HG02588 (cell line): ENCODE data around the gene CARS1.

Source experiments
- ATAC-seq: cut with Tn5 transposase; IDR thresholded peaks from one replicate; pipeline ENCODE4 v1.9.1; 2021; ENCODE audit warnings: mild to moderate bottlenecking, moderate library complexity; ENCODE audit not compliant: unreplicated experiment

CARS1 gene

GRCh38 chr11:3041699-3042441 lies 15.4 kb downstream of the CARS1 start:
- no peak for ATAC-seq

GRCh38 chr11:3040881-3041280 lies 16.3 kb downstream of the CARS1 start:
- ATAC-seq = no peak

GRCh38 chr11:3037945-3038271 lies 19.3 kb downstream of the CARS1 start:
- no peak for ATAC-seq

- no peak for ATAC-seq
Observed at GRCh38 chr11:3037040-3037944, 19.9 kb downstream of the CARS1 start.

- no peak for ATAC-seq
Observed at GRCh38 chr11:3036419-3036818, 20.8 kb downstream of the CARS1 start.

- no peak for ATAC-seq
Observed at GRCh38 chr11:3035333-3035732, 21.9 kb downstream of the CARS1 start.

- ATAC-seq = no peak
Observed at GRCh38 chr11:3030289-3031070, 26.7 kb downstream of the CARS1 start.

GRCh38 chr11:3028813-3029212 lies 28.4 kb downstream of the CARS1 start:
- no peak for ATAC-seq

- no peak for ATAC-seq
Observed at GRCh38 chr11:3026803-3027202, 30.4 kb downstream of the CARS1 start.

- ATAC-seq = no peak
Observed at GRCh38 chr11:3022982-3023381, 34.2 kb downstream of the CARS1 start.

- no peak for ATAC-seq
Observed at GRCh38 chr11:3022300-3022967, 34.8 kb downstream of the CARS1 start.

- ATAC-seq = no peak
Observed at GRCh38 chr11:3021125-3021524, 36.1 kb downstream of the CARS1 start.

- no peak for ATAC-seq
Observed at GRCh38 chr11:3020011-3020410, 37.2 kb downstream of the CARS1 start.

- no peak for ATAC-seq
Observed at GRCh38 chr11:3018596-3018995, 38.6 kb downstream of the CARS1 start.

GRCh38 chr11:3016861-3017260 lies 40.4 kb downstream of the CARS1 start:
- ATAC-seq = no peak

GRCh38 chr11:3015796-3016195 lies 41.4 kb downstream of the CARS1 start:
- ATAC-seq = no peak

GRCh38 chr11:3014943-3015342 lies 42.3 kb downstream of the CARS1 start:
- no peak for ATAC-seq

- peak; percentile 62 for ATAC-seq
Observed at GRCh38 chr11:3014057-3014938, 42.9 kb downstream of the CARS1 start.

GRCh38 chr11:3011891-3012885 lies 45.0 kb downstream of the CARS1 start:
- no peak for ATAC-seq
